Suprapubic skin (tissue), 4 donors: ENCODE measurements around the gene PPP1R2. TPM values are rescaled to one million over a fixed set of nuclear protein-coding genes. Genes with fewer than 3 reads are reported as not detected.

Experiments used
- DNase-seq, 2 donors: peaks; one replicate each; pipeline ENCODE4 v3.0.0-alpha.2; 2019; ENCODE audit warnings: low spot score in 2 of 2
- H3K27ac ChIP-seq: fragments of 200-600 bp; sonication (generic); one replicate; pipeline ENCODE4 v1.5.1; 2019
- H3K27me3 ChIP-seq: fragments of 200-600 bp; sonication (generic); one replicate; pipeline ENCODE4 v1.5.1; 2019
- H3K36me3 ChIP-seq: fragments of 200-600 bp; sonication (generic); one replicate; pipeline ENCODE4 v1.5.1; 2019
- H3K4me1 ChIP-seq: fragments of 200-600 bp; sonication (generic); one replicate; pipeline ENCODE4 v1.5.1; 2019
- H3K4me3 ChIP-seq: fragments of 200-600 bp; sonication (generic); one replicate; pipeline ENCODE4 v1.5.1; 2019; ENCODE audit warnings: mild to moderate bottlenecking
- H3K9me3 ChIP-seq: fragments of 200-600 bp; sonication (generic); one replicate; pipeline ENCODE4 v1.5.1; 2019
- EP300 ChIP-seq: sonication (generic); formaldehyde crosslinking; IDR thresholded peaks from one replicate; pipeline ENCODE4 v1.6.1; 2017; ENCODE audit warnings: antibody characterized with exemption
- POLR2A ChIP-seq, 2 donors: fragments of 450-650 bp; IDR thresholded peaks; one replicate each; pipeline ENCODE4 v1.6.1; 2017; ENCODE audit warnings: antibody characterized with exemption in 2 of 2, mild to moderate bottlenecking in 2 of 2, moderate library complexity in 2 of 2
- POLR2AphosphoS5 ChIP-seq, 3 donors: sonication (generic); formaldehyde crosslinking; IDR thresholded peaks; one replicate each; pipeline ENCODE4 v1.6.1; 2017; ENCODE audit warnings: antibody characterized with exemption in 3 of 3
- WGBS: methylation state at CpG from one replicate; pipeline ENCODE4 v1.1.5; 2018; 5-methylcytosine and 5-hydroxymethylcytosine counted together
- total RNA-seq, 4 donors: library from RNA; depleted of rRNA; stranded (reverse); fragments of >200 nt; gene quantifications; one replicate each; pipeline ENCODE4 v1.1.0, GENCODE V29; 2016
- TF ChIP-seq, protein P1 (sequence below), 2 donors: fragments of 200-600 bp in 1 of 2; fragments of 450-650 bp in 1 of 2; sonication (generic) in 1 of 2; IDR thresholded peaks; one replicate each; pipeline ENCODE4 v1.5.1; 2016 to 2019; ENCODE audit warnings: antibody characterized with exemption in 2 of 2, mild to moderate bottlenecking in 1 of 2, moderate library complexity in 1 of 2

PPP1R2 gene
- total RNA-seq, 4 donors from 2014 or later, result 61.7 to 96.0 (median 71.4) TPM

DNA sequence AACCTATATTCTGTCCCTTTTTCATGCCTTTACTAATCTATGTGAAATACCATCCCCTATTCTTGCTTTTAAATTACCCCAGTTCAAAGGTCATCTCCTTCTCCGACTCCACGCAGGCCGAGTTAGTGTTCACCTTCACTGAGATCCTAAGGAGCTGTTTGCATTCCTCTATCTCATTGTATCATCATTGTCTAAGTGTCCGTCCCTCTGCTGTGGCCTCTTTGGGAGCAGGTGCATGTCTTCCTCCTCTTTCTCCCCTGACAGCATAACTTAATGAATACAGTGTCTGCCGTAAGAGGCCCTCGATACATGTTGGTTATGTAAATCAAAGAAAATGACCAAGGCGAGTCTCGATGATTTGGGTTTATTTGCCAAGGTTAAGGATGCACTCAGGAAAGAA, 4.9 kb upstream of the PPP1R2 start:
- no peaks in the 10 kb centered on the region for H3K27me3 ChIP-seq
- TF ChIP-seq EP300, result no peak
- TF ChIP-seq POLR2A (IDR thresholded peaks at IDR 0.05), result no peak
- TF ChIP-seq, protein P1, sequence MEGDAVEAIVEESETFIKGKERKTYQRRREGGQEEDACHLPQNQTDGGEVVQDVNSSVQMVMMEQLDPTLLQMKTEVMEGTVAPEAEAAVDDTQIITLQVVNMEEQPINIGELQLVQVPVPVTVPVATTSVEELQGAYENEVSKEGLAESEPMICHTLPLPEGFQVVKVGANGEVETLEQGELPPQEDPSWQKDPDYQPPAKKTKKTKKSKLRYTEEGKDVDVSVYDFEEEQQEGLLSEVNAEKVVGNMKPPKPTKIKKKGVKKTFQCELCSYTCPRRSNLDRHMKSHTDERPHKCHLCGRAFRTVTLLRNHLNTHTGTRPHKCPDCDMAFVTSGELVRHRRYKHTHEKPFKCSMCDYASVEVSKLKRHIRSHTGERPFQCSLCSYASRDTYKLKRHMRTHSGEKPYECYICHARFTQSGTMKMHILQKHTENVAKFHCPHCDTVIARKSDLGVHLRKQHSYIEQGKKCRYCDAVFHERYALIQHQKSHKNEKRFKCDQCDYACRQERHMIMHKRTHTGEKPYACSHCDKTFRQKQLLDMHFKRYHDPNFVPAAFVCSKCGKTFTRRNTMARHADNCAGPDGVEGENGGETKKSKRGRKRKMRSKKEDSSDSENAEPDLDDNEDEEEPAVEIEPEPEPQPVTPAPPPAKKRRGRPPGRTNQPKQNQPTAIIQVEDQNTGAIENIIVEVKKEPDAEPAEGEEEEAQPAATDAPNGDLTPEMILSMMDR (IDR thresholded peaks at IDR 0.05), result no peak
- no peak for TF ChIP-seq POLR2AphosphoS5 (IDR thresholded peaks at IDR 0.05)
- H3K4me1 ChIP-seq, result peaks cover 42% of the 10 kb centered on the region
- no peak overlapping the region for H3K27ac ChIP-seq
- H3K9me3 ChIP-seq, result no peaks in the 10 kb centered on the region
- no peak for DNase-seq
- WGBS, result 89% methylated on average over 8 of the region's 8 CpGs
- no peak overlapping the region for H3K4me3 ChIP-seq
- no peaks in the 10 kb centered on the region for H3K36me3 ChIP-seq

DNA sequence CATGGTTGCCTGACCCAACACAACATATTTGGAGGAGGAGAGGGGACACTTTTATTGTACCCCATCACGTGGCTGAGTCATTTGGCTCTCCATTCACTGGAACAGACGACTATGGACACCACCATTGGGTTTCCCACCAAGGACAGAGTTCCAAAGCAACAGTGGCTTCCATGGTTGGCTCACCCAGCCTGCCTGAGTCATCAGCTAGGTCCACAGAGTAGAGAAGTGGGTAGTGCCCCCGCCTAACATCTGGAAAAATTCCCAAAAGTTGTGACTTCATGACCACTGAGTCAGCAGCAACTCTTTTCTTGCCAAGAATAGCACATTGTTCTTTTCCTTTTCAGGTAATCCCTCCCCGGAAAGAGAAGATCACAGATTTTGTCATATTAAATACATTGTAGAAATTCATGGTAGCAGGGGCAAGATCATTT, 3.0 kb upstream of the PPP1R2 start:
- WGBS, result 20% methylated on average over 4 of the region's 4 CpGs
- H3K27ac ChIP-seq, result peak overlapping the region; percentile 55
- peaks cover 46% of the 10 kb centered on the region for H3K4me1 ChIP-seq
- TF ChIP-seq POLR2AphosphoS5 (IDR thresholded peaks at IDR 0.05), result no peak
- no peak for TF ChIP-seq EP300
- TF ChIP-seq POLR2A (IDR thresholded peaks at IDR 0.05), result no peak
- TF ChIP-seq, protein P1 (IDR thresholded peaks at IDR 0.05), result no peak
- no peaks in the 10 kb centered on the region for H3K27me3 ChIP-seq
- H3K9me3 ChIP-seq, result no peaks in the 10 kb centered on the region
- no peaks in the 10 kb centered on the region for H3K36me3 ChIP-seq
- DNase-seq, result peak in 1 of 2 donors; percentile 77
- no peak overlapping the region for H3K4me3 ChIP-seq

DNA sequence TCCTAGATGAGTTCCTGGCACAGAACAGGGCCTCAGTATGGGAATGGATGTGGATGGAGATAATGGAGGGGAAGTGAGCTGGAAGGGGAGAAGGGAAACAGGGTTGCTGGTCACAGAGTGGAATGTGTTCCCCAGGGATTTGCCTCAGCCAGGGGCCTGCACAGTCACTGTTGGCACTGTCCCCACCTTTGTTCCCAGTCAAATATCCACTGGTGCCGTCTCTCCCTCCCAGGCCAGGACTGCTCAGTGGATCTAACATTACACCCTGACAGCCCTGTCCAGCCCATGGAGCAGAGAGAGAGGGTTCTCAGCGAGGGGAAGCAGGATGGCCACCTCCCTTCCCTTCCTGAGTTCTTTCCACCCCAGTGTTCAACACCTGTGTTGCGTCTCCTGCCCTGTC, 1.5 kb upstream of the PPP1R2 start:
- H3K27ac ChIP-seq, result no peak overlapping the region
- no peak for TF ChIP-seq POLR2AphosphoS5 (IDR thresholded peaks at IDR 0.05)
- no peak for TF ChIP-seq POLR2A (IDR thresholded peaks at IDR 0.05)
- no peak for TF ChIP-seq EP300
- TF ChIP-seq, protein P1 (IDR thresholded peaks at IDR 0.05), result no peak
- 93% methylated on average over 3 of the region's 3 CpGs for WGBS
- no peaks in the 10 kb centered on the region for H3K36me3 ChIP-seq
- H3K9me3 ChIP-seq, result no peaks in the 10 kb centered on the region
- H3K27me3 ChIP-seq, result no peaks in the 10 kb centered on the region
- peaks cover 53% of the 10 kb centered on the region for H3K4me1 ChIP-seq
- no peak for DNase-seq
- no peak overlapping the region for H3K4me3 ChIP-seq

DNA sequence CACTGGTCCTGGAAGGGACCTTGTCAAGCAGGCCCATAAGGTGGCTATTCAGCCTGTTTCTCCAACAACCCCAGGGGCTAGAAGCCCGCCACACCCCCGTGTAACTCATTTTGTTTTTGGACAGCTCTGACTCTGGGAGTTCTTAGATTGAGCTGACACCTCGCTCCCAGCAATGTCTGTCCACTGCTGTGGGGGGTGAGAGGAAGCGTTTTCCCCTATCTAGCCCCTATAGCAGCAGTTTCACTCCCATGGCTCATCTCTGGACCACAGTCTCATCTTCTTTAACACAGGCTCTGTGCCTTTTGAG, 1.1 kb upstream of the PPP1R2 start:
- Histone ChIP-seq H3K27ac (peak overlapping the region; percentile 20), H3K36me3 (no peaks in the 10 kb centered on the region), H3K9me3 (no peaks in the 10 kb centered on the region), H3K4me1 (peaks cover 57% of the 10 kb centered on the region), H3K27me3 (no peaks in the 10 kb centered on the region), H3K4me3 (peak overlapping the region; percentile 97)
- TF ChIP-seq EP300 (no peak), POLR2A (IDR thresholded peaks at IDR 0.05) (no peak), POLR2AphosphoS5 (IDR thresholded peaks at IDR 0.05) (no peak)
- TF ChIP-seq, protein P1 (IDR thresholded peaks at IDR 0.05), result no peak
- WGBS, result 81% methylated on average over 4 of the region's 4 CpGs
- DNase-seq, result no peak

DNA sequence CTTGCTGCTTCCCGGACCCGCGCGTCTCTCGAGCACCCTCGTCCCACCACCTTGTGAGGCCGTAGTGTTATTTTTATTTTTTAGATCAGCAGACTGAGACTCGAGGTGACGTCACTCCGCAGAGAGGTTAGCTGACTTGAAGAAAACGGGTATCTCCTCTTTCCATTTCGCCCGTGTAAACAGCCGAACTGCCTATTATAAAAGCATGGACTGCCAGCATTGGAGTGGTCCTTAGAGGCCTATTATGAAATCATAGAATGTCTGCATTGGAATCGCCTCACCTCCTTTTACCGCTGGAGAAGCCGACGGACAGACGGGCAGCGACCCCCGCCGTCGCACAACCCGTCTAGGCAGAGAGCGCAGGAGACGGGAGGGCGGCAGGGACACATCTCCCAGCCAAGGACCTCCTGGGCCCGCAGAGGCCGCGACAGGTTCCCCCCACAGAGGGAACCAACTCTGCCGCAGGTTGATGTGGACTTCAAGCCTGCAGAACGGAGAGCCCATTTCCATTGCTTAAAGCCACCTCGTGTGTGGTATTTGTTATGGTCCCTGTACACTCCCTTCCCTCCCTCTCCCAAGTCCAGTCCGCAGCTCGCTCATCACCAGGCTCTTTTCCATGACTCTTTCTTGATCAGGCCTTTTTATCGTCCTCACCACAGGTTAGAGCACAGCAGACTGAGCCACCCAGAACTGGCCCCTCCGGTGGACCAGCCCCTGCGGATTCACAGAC, 540 bp upstream of the PPP1R2 start:
- peak overlapping the region; percentile 97 for H3K4me3 ChIP-seq
- no peak for TF ChIP-seq POLR2AphosphoS5 (IDR thresholded peaks at IDR 0.05)
- TF ChIP-seq, protein P1 (IDR thresholded peaks at IDR 0.05), result no peak
- no peak for TF ChIP-seq EP300
- TF ChIP-seq POLR2A (IDR thresholded peaks at IDR 0.05), result no peak
- 33% methylated on average over 14 of the region's 38 CpGs for WGBS
- H3K9me3 ChIP-seq, result no peaks in the 10 kb centered on the region
- H3K27ac ChIP-seq, result peak overlapping the region; percentile 94
- H3K4me1 ChIP-seq, result peaks cover 59% of the 10 kb centered on the region
- DNase-seq, result peak in 1 of 2 donors; percentile 73
- no peaks in the 10 kb centered on the region for H3K36me3 ChIP-seq
- H3K27me3 ChIP-seq, result no peaks in the 10 kb centered on the region
